BE2C (cell line): ENCODE results near the gene FPGS.

Experiments used
- DNase-seq: peaks from one replicate; pipeline ENCODE4 v3.0.0-alpha.2; 2020
- H3K27me3 ChIP-seq: fragments of 250-450 bp; sonication (Bioruptor Pico); 2 replicates; pipeline ENCODE4 v1.5.1; 2020; ENCODE audit warnings: mild to moderate bottlenecking
- H3K36me3 ChIP-seq: fragments of 250-450 bp; sonication (Bioruptor Pico); 2 replicates; pipeline ENCODE4 v1.5.1; 2020; ENCODE audit warnings: mild to moderate bottlenecking
- H3K4me1 ChIP-seq: fragments of 250-450 bp; sonication (Bioruptor Pico); 2 replicates; pipeline ENCODE4 v1.5.1; 2020
- H3K4me3 ChIP-seq: 2 replicates; pipeline ENCODE4 v1.5.1; 2011; ENCODE audit warnings: low read depth, low read length
- H3K9me3 ChIP-seq: fragments of 250-450 bp; sonication (Bioruptor Pico); 2 replicates; pipeline ENCODE4 v1.5.1; 2020
- TF ChIP-seq, protein P1 (sequence below): IDR thresholded peaks from 2 replicates; pipeline ENCODE4 v1.5.1; 2012; ENCODE audit warnings: mild to moderate bottlenecking, low read depth, low read length

The FPGS gene

GRCh38 chr9:127812011-127812410 is 9.3 kb downstream of the FPGS start:
- H3K27me3 ChIP-seq = no peaks in the 10 kb centered on the region
- H3K4me3 ChIP-seq = no peak overlapping the region
- no peak for DNase-seq
- H3K4me1 ChIP-seq = no peaks in the 10 kb centered on the region; the same call in 1 of the 2 replicates
- H3K36me3 ChIP-seq = peaks cover 20% of the 10 kb centered on the region
- H3K9me3 ChIP-seq = no peaks in the 10 kb centered on the region
- TF ChIP-seq, protein P1, sequence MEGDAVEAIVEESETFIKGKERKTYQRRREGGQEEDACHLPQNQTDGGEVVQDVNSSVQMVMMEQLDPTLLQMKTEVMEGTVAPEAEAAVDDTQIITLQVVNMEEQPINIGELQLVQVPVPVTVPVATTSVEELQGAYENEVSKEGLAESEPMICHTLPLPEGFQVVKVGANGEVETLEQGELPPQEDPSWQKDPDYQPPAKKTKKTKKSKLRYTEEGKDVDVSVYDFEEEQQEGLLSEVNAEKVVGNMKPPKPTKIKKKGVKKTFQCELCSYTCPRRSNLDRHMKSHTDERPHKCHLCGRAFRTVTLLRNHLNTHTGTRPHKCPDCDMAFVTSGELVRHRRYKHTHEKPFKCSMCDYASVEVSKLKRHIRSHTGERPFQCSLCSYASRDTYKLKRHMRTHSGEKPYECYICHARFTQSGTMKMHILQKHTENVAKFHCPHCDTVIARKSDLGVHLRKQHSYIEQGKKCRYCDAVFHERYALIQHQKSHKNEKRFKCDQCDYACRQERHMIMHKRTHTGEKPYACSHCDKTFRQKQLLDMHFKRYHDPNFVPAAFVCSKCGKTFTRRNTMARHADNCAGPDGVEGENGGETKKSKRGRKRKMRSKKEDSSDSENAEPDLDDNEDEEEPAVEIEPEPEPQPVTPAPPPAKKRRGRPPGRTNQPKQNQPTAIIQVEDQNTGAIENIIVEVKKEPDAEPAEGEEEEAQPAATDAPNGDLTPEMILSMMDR = no peak

DNA sequence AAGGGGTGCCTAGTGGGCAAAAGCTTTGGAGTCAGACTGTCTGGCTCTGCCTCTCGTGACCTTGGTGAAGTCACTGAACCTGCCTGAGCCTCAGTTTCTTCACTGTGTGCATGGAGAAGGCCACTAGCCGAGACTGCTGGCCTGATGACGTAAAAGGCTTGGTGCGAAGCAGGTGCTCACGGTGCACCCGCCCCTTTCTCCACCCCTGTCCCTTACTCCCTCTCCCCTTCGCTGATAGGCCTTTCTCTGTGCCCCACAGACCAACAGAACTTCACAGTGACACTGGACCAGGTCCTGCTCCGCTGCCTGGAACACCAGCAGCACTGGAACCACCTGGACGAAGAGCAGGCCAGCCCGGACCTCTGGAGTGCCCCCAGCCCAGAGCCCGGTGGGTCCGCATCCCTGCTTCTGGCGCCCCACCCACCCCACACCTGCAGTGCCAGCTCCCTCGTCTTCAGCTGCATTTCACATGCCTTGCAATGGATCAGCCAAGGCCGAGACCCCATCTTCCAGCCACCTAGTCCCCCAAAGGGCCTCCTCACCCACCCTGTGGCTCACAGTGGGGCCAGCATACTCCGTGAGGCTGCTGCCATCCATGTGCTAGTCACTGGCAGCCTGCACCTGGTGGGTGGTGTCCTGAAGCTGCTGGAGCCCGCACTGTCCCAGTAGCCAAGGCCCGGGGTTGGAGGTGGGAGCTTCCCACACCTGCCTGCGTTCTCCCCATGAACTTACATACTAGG is 10.4 kb downstream of the FPGS start:
- no peak overlapping the region for H3K4me3 ChIP-seq
- peaks cover 2% of the 10 kb centered on the region for H3K4me1 ChIP-seq
- H3K36me3 ChIP-seq = peaks cover 20% of the 10 kb centered on the region
- H3K9me3 ChIP-seq = no peaks in the 10 kb centered on the region
- no peak for DNase-seq
- TF ChIP-seq, protein P1 = no peak
- no peaks in the 10 kb centered on the region for H3K27me3 ChIP-seq

GRCh38 chr9:127813686-127814226 is 11.1 kb downstream of the FPGS start:
- Histone ChIP-seq H3K9me3 (no peaks in the 10 kb centered on the region), H3K4me3 (no peak overlapping the region), H3K4me1 (peaks cover 3% of the 10 kb centered on the region), H3K36me3 (peaks cover 20% of the 10 kb centered on the region), H3K27me3 (no peaks in the 10 kb centered on the region)
- TF ChIP-seq, protein P1 = no peak
- DNase-seq = no peak

GRCh38 chr9:127814619-127815511 is 12.2 kb downstream of the FPGS start:
- H3K27me3 ChIP-seq = no peaks in the 10 kb centered on the region
- no peak overlapping the region for H3K4me3 ChIP-seq
- peaks cover 3% of the 10 kb centered on the region; the same call in 1 of the 2 replicates for H3K4me1 ChIP-seq
- DNase-seq = no peak
- H3K36me3 ChIP-seq = peaks cover 20% of the 10 kb centered on the region
- H3K9me3 ChIP-seq = no peaks in the 10 kb centered on the region
- TF ChIP-seq, protein P1 = no peak

DNA sequence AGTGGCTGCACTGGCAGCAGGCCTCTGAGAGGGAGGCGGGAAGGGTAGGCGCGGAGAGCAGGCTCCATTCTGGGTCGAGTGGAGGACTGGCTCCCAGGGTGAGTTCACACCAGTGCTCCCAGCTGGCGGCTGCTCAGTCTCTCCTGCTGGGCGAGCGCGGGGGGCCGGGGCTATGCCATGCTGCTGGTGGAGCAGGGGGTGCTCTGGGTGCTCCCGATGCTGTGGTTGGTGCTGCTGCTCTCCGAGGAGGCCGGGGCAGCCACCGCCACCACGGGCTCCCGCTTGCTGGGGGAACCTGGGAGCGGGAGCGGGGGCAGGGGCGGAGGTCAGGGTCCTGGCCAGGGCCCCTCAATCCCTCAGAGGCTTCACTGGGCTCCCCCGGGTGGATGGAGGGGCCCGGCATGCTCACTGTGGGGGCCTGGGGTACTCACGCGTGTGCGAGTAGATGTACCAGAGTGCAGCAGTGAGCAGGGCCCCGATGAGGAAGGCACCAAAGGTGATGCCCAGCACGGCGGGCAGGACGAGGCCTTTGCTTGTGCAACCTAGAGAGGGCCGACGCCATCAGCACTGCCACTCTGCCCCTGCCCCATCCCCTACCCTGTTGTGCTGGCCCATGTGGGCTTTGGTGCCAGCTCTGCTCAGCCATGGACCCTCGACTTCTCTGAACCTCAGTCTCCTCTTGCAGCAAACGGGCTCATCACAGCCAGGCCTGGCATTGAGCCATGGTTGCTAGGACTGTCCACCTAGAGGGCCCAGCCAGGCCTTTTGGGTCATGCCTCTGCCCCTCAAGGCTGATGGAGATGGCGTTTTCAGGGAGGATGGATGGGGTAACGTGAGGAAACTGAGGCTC is 13.1 kb downstream of the FPGS start:
- H3K4me3 ChIP-seq = no peak overlapping the region
- H3K9me3 ChIP-seq = no peaks in the 10 kb centered on the region
- H3K27me3 ChIP-seq = no peaks in the 10 kb centered on the region
- peaks cover 3% of the 10 kb centered on the region; the same call in 1 of the 2 replicates for H3K4me1 ChIP-seq
- H3K36me3 ChIP-seq = peaks cover 16% of the 10 kb centered on the region
- no peak for DNase-seq
- TF ChIP-seq, protein P1 = no peak
